ENCODE data around the gene PPP1R1A.

DNA sequence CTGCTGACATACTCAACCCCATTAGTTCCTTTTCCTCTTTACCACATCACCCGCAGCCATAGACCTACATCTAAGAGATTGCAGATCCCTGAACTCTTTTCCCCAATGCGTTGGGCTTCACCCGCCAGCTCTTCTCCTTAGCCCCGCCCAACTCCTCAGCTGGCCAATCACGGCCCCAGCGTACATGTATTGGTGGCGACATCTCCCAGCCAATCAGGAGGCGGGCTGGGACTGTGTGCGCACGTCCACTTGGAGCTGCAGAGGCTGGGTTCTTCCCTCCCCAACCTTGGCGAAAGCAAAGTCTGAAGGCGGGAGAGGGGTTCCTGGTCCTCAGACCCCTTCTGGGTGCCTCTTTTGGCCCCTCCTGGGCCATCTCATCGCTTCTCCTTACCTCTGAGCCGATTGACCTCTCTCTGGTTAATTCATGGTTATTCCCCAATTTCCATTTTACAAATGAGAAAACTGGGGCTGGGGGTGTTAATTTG lies 28.0 kb downstream of the PPP1R1A start:
- TF ChIP-seq POLR2A (IDR thresholded peaks at IDR 0.05; ENCODE audit: low read depth, low read length) (0 out of 2 replicates have a peak, but pooled peaks have one; percentile 58), TAF1 (IDR thresholded peaks at IDR 0.05; ENCODE audit: borderline replicate concordance, low read depth, low read length) (0 out of 2 replicates have a peak, but pooled peaks have one; percentile 15), POLR2AphosphoS5 (IDR thresholded peaks at IDR 0.05; ENCODE audit: low read depth, low read length) (peak; percentile 55; the same call in 1 of the 2 replicates)
